ENCODE measurements around the gene KLHL25.

KLHL25 gene

GRCh38 chr15:85743392-85744055 is 51.2 kb downstream of the KLHL25 start:
- no peak for DNase-seq

GRCh38 chr15:85742186-85742821 is 52.4 kb downstream of the KLHL25 start:
- DNase-seq: no peak

DNA sequence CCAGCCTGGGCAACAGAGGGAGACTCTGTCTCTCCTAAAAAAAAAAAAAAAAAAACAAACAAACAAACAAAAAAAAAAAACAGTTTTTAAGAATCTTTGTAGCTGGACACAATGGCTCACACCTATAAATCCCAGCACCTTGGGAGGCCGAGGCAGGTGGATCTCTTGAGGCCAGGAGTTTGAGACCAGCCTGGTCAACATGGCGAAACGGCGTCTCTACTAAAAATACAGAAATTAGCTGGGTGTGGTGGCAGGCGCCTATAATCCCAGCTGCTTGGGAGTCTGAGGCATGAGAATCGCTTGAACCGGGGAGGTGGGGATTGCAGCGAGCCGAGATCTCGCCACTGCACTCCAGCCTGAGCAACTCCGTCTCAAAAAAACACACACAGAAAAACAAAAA is 53.1 kb downstream of the KLHL25 start:
- DNase-seq: no peak

GRCh38 chr15:85741021-85741421 is 53.7 kb downstream of the KLHL25 start:
- no peak for DNase-seq

DNA sequence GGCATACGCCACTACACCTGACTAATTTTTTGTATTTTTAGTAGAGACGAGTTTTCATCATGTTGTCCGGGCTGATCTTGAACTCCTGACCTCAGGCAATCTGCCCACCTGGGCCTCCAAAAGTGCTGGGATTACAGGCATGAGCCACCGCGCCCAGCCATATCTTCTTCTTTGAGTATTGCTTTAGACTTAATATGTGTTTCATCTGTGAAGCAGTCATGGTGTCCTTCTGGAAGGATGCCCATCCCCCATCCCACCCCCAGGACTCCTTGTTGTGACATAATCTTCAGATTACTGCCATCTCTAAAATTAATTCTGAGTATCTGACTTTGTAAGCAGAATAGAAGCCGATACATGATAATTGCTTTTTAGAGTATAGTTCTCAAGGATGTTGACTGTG is 57.7 kb downstream of the KLHL25 start:
- DNase-seq: no peak

DNA sequence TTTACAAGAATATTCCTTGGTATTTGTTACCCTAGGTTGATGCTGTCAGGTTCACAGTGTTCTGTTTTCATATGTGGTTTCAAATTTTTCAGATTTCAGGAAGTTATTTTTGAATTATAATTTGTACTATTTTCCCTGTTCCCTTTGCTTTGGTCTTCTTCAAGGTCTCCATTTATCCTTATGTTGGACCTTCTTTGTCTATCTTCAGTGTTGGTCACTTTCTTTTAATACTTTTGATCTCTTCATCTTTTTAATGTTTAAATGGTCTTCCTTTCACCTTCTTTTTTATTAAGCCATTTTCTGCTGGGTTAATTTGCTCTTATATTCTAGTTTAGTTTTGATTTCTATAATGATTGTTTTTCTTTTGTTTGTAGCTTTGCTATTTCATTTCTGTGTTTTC is 61.3 kb downstream of the KLHL25 start:
- DNase-seq: no peak

DNA sequence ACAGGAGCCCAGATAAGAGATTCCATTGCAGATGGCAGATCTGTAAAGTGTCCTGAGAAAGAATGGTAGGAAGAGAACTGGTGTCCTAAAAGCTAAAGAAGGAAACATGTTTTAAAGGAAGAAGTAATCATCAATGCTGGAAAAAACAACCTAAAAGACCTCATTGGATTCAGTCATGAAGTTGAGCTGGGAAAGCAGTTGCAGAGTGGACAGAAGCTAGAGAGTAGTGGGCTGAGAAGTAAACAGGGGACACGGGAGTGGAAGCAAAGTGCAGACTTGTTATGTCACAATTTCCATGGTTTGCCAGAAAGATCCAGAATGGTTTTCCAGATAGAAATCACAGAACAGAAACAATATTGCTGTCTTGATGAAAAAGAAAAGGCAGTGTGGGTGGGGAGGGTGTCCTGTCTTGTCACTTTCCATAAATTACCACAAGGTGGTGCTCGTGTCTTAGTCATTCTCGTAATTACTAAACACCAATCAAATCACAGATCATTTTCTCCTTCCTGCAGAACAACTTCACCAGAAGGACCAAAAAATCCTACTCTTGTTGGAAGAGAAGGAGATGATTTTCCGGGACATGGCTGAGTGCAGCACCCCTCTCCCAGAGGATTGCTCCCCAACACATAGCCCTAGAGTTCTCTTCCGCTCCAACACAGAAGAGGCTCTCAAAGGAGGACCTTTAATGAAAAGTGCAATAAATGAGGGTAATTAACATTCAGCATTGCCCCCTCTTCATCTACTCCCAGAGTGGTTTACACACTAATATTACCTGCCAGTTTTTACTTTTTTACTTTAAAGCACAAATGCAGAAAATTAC is 64.5 kb downstream of the KLHL25 start:
- no peak for DNase-seq

DNA sequence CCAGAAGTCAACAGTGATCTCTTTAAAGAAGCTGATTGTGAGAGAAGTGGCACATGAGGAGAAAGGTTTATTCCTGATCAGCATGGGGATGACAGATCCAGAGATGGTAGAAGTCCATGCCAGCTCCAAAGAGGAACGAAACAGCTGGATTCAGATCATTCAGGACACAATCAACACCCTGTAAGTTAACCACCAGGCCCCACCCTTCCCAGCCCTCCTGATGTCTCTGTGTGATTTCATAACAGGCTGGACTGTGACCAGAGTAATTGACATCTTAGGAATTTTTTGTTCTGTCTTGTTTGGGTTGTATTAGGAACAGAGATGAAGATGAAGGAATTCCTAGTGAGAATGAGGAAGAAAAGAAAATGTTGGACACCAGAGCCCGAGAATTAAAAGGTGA is 67.7 kb downstream of the KLHL25 start:
- DNase-seq: no peak

DNA sequence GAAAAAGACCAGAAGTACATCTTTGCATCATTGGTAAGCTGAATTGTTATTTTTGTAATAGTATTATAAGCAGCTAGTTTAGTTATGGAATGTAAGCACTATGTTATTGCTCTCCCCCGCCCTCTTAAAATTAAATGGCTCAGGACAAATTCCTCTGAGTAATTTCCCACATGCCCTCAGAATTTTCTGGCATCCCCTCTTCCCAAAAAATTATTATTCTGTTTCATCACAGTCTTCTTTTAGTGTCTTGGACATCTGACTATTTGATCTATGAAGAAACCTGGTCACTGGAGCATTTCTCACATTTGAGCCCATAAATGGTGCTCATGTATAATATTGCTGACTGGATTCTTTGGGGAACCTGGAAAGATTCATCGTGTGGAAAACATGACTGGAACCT is 68.3 kb downstream of the KLHL25 start:
- no peak for DNase-seq

DNA sequence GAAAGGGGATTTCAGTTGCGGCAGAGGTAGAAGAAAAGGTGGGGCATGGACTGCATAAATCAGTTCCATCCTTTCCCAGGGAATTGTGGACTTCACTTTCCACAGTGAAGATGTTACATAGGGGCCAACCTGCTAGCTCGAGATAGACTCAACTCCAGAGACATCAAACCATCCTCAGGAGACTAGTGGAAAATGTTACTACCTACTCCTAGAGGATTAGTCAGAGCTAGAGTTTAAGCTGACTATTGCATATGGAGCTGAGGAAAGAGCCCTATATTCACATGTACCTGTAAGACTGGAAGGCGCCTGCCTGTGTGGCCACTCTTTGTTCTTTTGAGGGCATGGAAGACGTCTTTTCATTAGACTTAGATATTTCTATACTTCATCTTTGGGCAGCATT is 69.2 kb downstream of the KLHL25 start:
- no peak for DNase-seq

DNA sequence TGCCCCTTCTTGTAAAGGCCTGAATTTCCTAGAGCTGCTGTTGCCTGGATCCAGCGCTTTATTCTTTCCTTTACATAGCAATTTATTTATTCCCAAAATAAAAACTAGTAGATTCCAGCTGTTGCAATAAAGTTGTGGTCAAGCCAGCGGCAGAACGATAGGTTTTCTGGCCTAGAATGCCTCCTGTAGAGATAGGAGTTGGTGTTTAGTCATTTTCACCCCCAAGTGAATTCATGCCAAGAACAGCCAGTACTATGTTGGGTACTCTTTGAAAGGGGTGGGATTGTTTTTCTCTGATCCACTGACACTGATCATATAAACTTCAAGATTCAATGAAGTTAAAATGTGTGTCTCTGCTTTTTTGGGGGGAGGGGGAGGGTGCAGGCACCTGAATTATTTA is 69.7 kb downstream of the KLHL25 start:
- no peak for DNase-seq

- no peak for DNase-seq
Measured at GRCh38 chr15:85723960-85724945, 70.5 kb downstream of the KLHL25 start.

- DNase-seq: no peak
Measured at GRCh38 chr15:85722374-85723152, 72.2 kb downstream of the KLHL25 start.

- no peak for DNase-seq
Measured at GRCh38 chr15:85718981-85719380, 75.7 kb downstream of the KLHL25 start.

DNA sequence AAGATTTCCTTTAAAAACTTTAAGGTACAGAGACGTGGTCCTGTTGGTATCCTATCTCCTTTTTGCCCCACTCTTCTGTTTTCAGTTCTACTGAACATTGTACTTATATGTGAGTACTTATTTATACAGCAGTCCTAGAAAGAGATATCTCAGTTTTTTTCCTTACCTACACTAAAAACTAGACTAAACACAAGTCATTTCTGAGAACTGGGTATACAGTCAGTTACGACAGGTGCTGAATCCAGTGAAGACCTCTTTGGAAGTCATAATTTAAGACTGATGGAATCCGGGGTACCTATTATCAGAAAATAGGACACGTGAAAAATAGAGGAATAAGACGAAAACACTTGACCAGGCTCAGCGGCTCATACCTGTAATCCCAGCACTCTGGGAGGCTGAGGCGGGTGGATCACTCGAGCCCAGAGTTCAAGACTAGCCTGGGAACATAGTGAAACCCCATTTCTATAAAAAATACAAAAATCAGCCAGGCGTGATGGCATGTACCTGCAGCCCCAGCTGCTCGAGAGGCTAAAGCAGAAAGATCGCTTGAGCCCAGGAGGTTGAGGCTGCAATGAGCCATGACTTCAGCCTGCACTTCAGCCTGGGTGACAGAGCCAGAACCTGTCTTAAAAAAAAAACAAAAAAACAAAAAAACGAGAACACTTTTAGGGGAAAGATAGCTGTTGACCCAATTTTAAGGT is 76.3 kb downstream of the KLHL25 start:
- no peak for DNase-seq

- no peak for DNase-seq
Measured at GRCh38 chr15:85717212-85717611, 77.5 kb downstream of the KLHL25 start.

DNA sequence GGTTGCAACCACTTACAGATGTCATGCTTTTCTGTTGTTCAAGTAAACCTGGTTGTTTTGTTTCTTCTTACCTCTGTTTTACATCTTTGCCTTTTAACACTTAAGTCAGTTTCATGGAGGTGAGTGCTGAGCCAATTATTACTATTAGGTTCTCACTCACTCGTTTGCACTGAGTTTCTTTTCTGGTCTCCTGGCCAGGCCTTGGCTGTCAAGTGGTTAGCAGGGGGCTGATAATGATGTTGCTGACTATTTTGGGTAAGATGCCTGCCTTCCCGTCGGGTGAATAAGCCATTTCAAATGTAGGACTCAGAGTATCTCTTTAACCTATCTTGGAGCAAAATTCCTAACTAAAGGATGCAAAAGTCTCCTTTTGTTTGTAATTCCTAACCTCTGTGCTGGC is 78.5 kb downstream of the KLHL25 start:
- DNase-seq: no peak

GRCh38 chr15:85711580-85712192 is 83.0 kb downstream of the KLHL25 start:
- no peak for DNase-seq

- DNase-seq: no peak
Measured at GRCh38 chr15:85710340-85710842, 84.3 kb downstream of the KLHL25 start.

All from cortex of kidney (tissue), 1 donor.